ENCODE results near the gene TAF4B. TPM values are rescaled to one million over a fixed set of nuclear protein-coding genes. Genes with fewer than 3 reads are reported as not detected.
A peak's percentile ranks its signal among the peaks of the same experiment; 100 is the strongest.
"Not testable (repeated sequence)": the region's sequence is repeated elsewhere in the genome, so short reads cannot be mapped to it uniquely, and the experiment has no call there.

TAF4B gene
- 10 to 100 TPM; 12.8 to 14.1 TPM for total RNA-seq

- Mint-ChIP-seq H3K27me3 (no peaks in the 10 kb centered on the region), H3K36me3 (ENCODE audit: low read depth) (no peaks in the 10 kb centered on the region), H3K9me3 (no peaks in the 10 kb centered on the region), H3K4me3 (peak within 1 kb of the TSS; percentile 94), H3K4me1 (peaks cover 25% of the 10 kb centered on the region), H3K27ac (peak within 1 kb of the TSS; percentile 87)
- ATAC-seq (replicated peaks): peak; percentile 94
Observed at GRCh38 chr18:26226229-26227050, at the start of gene TAF4B. Gene TAF4B, plus strand, starts transcription at chr18:26226445. Its CDS starts 489 bp downstream, at chr18:26226934.

GRCh38 chr18:26181343-26181826 lies 44.9 kb upstream of the TAF4B start:
- Mint-ChIP-seq H3K9me3 (no peaks in the 10 kb centered on the region), H3K36me3 (ENCODE audit: low read depth) (no peaks in the 10 kb centered on the region), H3K4me3 (no peak overlapping the region), H3K27ac (no peak overlapping the region), H3K4me1 (no peaks in the 10 kb centered on the region), H3K27me3 (no peaks in the 10 kb centered on the region)
- no peak for ATAC-seq (replicated peaks)

- H3K4me1 Mint-ChIP-seq: no peaks in the 10 kb centered on the region
- ATAC-seq (replicated peaks): no peak
Observed at GRCh38 chr18:26183395-26184112, 42.7 kb upstream of the TAF4B start.

GRCh38 chr18:26185267-26185666 lies 41.0 kb upstream of the TAF4B start:
- no peak overlapping the region for H3K27ac Mint-ChIP-seq
- no peaks in the 10 kb centered on the region for H3K27me3 Mint-ChIP-seq
- H3K4me1 Mint-ChIP-seq: no peaks in the 10 kb centered on the region
- no peak for ATAC-seq (replicated peaks)
- H3K9me3 Mint-ChIP-seq: no peaks in the 10 kb centered on the region
- no peak overlapping the region for H3K4me3 Mint-ChIP-seq
- no peaks in the 10 kb centered on the region for H3K36me3 Mint-ChIP-seq (ENCODE audit: low read depth)

More at GRCh38 chr18:26183395-26184112, 42.7 kb upstream of the TAF4B start:
- Mint-ChIP-seq H3K27ac (no peak overlapping the region), H3K36me3 (ENCODE audit: low read depth) (no peaks in the 10 kb centered on the region), H3K9me3 (no peaks in the 10 kb centered on the region), H3K4me3 (no peak overlapping the region), H3K27me3 (no peaks in the 10 kb centered on the region)

- no peaks in the 10 kb centered on the region for H3K36me3 Mint-ChIP-seq (ENCODE audit: low read depth)
- no peaks in the 10 kb centered on the region for H3K27me3 Mint-ChIP-seq
- H3K9me3 Mint-ChIP-seq: no peaks in the 10 kb centered on the region
- no peaks in the 10 kb centered on the region for H3K4me1 Mint-ChIP-seq
- peak overlapping the region; percentile 74 for H3K4me3 Mint-ChIP-seq
- peak overlapping the region; percentile 77 for H3K27ac Mint-ChIP-seq
- peak; percentile 67 for ATAC-seq (replicated peaks)
Observed at GRCh38 chr18:26190506-26190905, 35.7 kb upstream of the TAF4B start.

GRCh38 chr18:26192233-26192632 lies 34.0 kb upstream of the TAF4B start:
- no peak overlapping the region for H3K4me3 Mint-ChIP-seq
- no peak for ATAC-seq (replicated peaks)
- H3K36me3 Mint-ChIP-seq (ENCODE audit: low read depth): no peaks in the 10 kb centered on the region
- H3K27me3 Mint-ChIP-seq: no peaks in the 10 kb centered on the region
- no peaks in the 10 kb centered on the region for H3K9me3 Mint-ChIP-seq
- no peak overlapping the region for H3K27ac Mint-ChIP-seq
- no peaks in the 10 kb centered on the region for H3K4me1 Mint-ChIP-seq

- Mint-ChIP-seq H3K4me1 (no peaks in the 10 kb centered on the region), H3K36me3 (ENCODE audit: low read depth) (no peaks in the 10 kb centered on the region), H3K27ac (no peak overlapping the region), H3K4me3 (no peak overlapping the region), H3K27me3 (no peaks in the 10 kb centered on the region), H3K9me3 (no peaks in the 10 kb centered on the region)
- no peak for ATAC-seq (replicated peaks)
Observed at GRCh38 chr18:26196605-26197004, 29.6 kb upstream of the TAF4B start.

- ATAC-seq (replicated peaks); H3K27me3 Mint-ChIP-seq; H3K27ac Mint-ChIP-seq; H3K9me3 Mint-ChIP-seq; H3K36me3 Mint-ChIP-seq (ENCODE audit: low read depth); H3K4me1 Mint-ChIP-seq; H3K4me3 Mint-ChIP-seq: not testable (repeated sequence)
Observed at GRCh38 chr18:26202001-26202400, 24.2 kb upstream of the TAF4B start.

- no peak for ATAC-seq (replicated peaks)
- H3K9me3 Mint-ChIP-seq: no peaks in the 10 kb centered on the region
Observed at GRCh38 chr18:26205318-26205717, 20.9 kb upstream of the TAF4B start.

GRCh38 chr18:26206488-26206887 lies 19.8 kb upstream of the TAF4B start:
- no peak overlapping the region for H3K27ac Mint-ChIP-seq
- no peak overlapping the region for H3K4me3 Mint-ChIP-seq
- no peaks in the 10 kb centered on the region for H3K36me3 Mint-ChIP-seq (ENCODE audit: low read depth)
- no peaks in the 10 kb centered on the region for H3K4me1 Mint-ChIP-seq
- H3K9me3 Mint-ChIP-seq: no peaks in the 10 kb centered on the region
- ATAC-seq (replicated peaks): no peak
- no peaks in the 10 kb centered on the region for H3K27me3 Mint-ChIP-seq

More at GRCh38 chr18:26205318-26205717, 20.9 kb upstream of the TAF4B start:
- no peaks in the 10 kb centered on the region for H3K36me3 Mint-ChIP-seq (ENCODE audit: low read depth)
- no peak overlapping the region for H3K27ac Mint-ChIP-seq
- no peak overlapping the region for H3K4me3 Mint-ChIP-seq
- no peaks in the 10 kb centered on the region for H3K4me1 Mint-ChIP-seq
- no peaks in the 10 kb centered on the region for H3K27me3 Mint-ChIP-seq

GRCh38 chr18:26207937-26208336 lies 18.3 kb upstream of the TAF4B start:
- no peak for ATAC-seq (replicated peaks)
- Mint-ChIP-seq H3K27ac (no peak overlapping the region), H3K36me3 (ENCODE audit: low read depth) (no peaks in the 10 kb centered on the region), H3K27me3 (no peaks in the 10 kb centered on the region), H3K4me3 (no peak overlapping the region), H3K4me1 (no peaks in the 10 kb centered on the region), H3K9me3 (no peaks in the 10 kb centered on the region)

- H3K4me1 Mint-ChIP-seq: no peaks in the 10 kb centered on the region
- H3K27me3 Mint-ChIP-seq: no peaks in the 10 kb centered on the region
- H3K27ac Mint-ChIP-seq: no peak overlapping the region
Observed at GRCh38 chr18:26208977-26209376, 17.3 kb upstream of the TAF4B start.

GRCh38 chr18:26210147-26210546 lies 16.1 kb upstream of the TAF4B start:
- no peak for ATAC-seq (replicated peaks)
- H3K4me1 Mint-ChIP-seq: peaks cover 5% of the 10 kb centered on the region
- no peaks in the 10 kb centered on the region for H3K27me3 Mint-ChIP-seq
- no peaks in the 10 kb centered on the region for H3K9me3 Mint-ChIP-seq
- no peak overlapping the region for H3K4me3 Mint-ChIP-seq
- no peaks in the 10 kb centered on the region for H3K36me3 Mint-ChIP-seq (ENCODE audit: low read depth)
- no peak overlapping the region for H3K27ac Mint-ChIP-seq

More at GRCh38 chr18:26208977-26209376, 17.3 kb upstream of the TAF4B start:
- ATAC-seq (replicated peaks): no peak
- Mint-ChIP-seq H3K4me3 (no peak overlapping the region), H3K9me3 (no peaks in the 10 kb centered on the region), H3K36me3 (ENCODE audit: low read depth) (no peaks in the 10 kb centered on the region)

- Mint-ChIP-seq H3K36me3 (ENCODE audit: low read depth) (no peaks in the 10 kb centered on the region), H3K4me1 (peaks cover 11% of the 10 kb centered on the region), H3K4me3 (peak overlapping the region; percentile 65), H3K9me3 (no peaks in the 10 kb centered on the region), H3K27me3 (no peaks in the 10 kb centered on the region), H3K27ac (peak overlapping the region; percentile 39)
- ATAC-seq (replicated peaks): peak; percentile 97
Observed at GRCh38 chr18:26215247-26215970, 10.8 kb upstream of the TAF4B start.

Measured in activated T-helper 17 cell treated with anti-CD3 and anti-CD28 coated beads, Interleukin-2, amount 50 U/mL, for 72 hours (primary cell).